NCI-H128 (cell line): Measurements from ENCODE around the gene CCAR1.
"Not testable (repeated sequence)": the region's sequence is repeated elsewhere in the genome, so short reads cannot be mapped to it uniquely, and the experiment has no call there.

ENCODE experiments used
- DNase-seq: peaks from one replicate; lab custom pipeline; 2025; ENCODE audit not compliant: unreplicated experiment; lab: John Stamatoyannopoulos, UW

CCAR1 gene

GRCh38 chr10:68720793-68721672, at the start of gene CCAR1:
CCAR1 (plus strand) TSS chr10:68721239; CDS start chr10:68722505, 1,266 bp downstream.
- DNase-seq, result peak; percentile 91

DNA sequence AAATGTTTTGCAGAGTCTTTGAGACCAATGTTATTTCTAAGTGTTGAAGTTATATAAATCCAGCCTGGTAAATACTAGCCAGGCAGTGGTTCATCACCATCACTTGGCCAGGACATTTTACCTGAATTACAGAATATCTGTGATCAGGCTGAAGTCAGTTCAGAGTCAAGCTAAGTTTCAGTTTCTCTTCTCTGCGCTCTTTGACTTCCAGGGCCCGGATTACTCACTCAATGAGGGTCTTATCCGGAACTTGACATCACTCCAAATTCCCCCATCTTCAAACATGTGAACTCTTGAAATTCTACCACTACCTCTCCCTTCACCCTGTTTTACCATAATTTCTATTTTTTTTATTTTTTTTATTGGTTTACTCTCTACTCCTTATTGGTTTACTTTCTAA, 36.6 kb upstream of the CCAR1 start:
- no peak for DNase-seq

DNA sequence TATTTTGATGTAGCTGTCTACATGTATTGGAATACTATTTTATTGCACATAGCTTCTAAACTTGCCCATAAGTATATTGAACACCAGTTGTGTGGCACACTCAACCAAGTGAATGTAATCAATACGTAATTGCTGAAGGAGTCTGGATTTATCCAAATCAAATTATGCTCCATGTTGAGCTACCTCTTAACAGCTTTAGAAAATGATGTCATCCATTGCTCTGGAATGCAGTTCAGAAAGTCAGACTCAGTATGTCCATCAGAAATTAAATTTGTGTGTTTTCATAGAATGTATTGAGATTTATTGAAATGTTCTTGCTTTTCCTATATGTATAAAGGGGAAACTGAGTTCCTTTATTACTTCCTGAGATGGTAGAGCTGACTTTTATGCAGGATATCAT, 25.0 kb upstream of the CCAR1 start:
- DNase-seq, result no peak

GRCh38 chr10:68697106-68697505, 23.9 kb upstream of the CCAR1 start:
- DNase-seq, result no peak

- no peak for DNase-seq
Measured at GRCh38 chr10:68700197-68700596, 20.8 kb upstream of the CCAR1 start.

DNA sequence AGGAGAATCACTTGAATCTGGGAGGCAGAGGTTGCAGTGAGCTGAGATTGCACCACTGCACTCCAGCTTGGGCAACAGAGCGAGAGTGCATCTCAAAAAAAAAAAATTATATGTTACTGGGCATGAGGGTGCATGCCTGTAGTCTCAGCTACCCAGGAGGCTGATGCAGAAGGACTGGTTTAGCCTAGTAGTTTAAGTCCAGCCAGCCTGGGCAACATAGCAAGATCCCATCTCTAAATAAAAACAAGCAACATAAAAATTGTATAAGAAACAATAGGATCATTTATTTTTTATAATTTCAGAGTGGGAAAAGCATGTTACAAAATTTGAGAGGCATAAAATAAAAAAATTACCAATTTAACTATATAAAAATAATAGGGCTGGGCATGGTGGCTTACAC, 15.5 kb upstream of the CCAR1 start:
- DNase-seq, result no peak

DNA sequence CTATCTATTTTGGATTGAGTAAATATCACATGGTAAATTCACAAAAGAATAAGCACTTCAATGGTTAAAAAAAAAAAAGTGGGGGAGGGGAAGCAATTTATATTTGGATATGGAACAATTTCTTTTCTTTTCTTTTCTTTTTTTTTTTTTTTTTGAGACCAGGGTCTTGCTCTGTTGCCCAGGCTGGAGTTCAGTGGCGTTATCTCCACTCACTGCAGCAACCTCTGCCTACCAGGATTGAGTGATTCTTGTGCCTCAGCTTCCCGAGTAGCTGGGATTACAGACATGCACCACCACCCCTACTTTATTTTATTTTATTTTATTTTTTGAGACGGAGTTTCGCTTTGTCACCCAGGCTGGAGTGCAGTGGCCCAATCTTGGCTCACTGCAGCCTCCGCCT, 12.1 kb upstream of the CCAR1 start:
- DNase-seq, result not testable (repeated sequence)

GRCh38 chr10:68713065-68713464, 8.0 kb upstream of the CCAR1 start:
- not testable (repeated sequence) for DNase-seq

DNA sequence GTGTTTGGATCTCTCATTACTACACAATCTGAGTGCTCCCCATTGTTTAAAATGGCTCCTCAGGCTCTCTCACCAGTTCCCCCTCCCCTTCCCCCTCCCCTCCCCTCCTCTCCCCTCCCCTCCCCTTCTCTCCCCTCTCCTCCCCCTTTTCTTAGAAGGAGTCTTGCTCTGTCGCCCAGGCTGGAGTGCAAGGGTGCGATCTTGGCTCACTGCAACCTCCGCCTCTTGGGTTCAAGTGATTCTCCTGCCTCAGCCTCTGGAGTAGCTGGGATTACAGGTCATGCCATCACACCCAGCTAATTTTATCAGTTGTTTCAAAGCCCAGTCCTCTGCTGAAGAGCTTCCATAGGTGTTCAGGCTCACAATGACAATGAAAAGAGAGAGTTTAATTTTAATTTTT, 3.6 kb upstream of the CCAR1 start:
- no peak for DNase-seq

DNA sequence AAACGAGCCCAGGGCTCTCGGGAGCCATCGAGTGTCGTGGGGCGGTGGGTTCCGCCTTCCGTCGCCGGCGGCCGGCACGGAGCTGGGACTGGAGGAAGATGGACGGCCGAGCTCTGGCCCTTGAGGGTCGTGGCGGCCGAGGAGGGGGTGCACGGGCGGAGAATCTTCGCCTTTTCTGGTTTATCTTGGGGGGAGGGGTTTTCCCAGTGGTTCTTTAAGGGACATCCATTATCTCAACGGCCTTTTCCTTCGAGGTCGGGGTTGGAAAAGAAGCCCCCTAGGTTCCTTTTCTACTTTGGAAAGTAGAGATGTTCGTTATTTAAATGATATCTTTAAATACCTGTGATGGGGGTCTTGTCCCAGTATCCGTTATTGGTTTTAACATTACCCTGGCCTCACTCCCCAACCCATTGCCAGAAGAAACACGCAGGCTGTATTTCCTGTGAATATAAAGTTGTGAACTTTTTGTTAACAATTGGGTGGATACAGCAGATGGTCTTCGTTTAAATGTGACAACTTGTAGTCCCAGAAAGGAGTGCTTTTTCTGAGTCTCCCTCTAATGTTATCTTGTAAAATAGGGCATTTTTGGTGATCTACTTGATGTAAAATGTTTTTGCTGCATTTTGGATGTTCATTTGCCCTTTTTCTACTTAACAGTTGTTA, 765 bp downstream of the CCAR1 start:
- no peak for DNase-seq

- no peak for DNase-seq
Measured at GRCh38 chr10:68725016-68725415, 4.0 kb downstream of the CCAR1 start.

DNA sequence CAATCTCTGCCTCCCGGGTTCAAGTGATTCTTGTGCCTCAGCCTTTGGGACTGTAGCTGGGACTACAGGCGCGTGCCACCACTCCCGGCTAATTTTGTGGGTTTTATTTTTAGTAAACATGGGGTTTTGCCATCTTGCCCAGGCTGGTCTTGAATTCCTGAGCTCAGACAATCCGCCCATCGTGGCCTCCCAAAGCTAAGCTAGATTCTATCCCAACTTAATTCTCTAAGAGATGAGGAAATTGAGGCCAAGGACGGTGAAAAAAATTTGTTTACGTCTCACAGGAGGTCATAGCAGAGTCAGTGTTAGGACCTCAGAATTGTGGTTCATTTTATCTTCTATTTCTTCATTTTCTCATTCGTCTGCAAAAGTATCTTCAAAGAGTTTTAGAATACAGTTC, 6.1 kb downstream of the CCAR1 start:
- DNase-seq, result no peak

GRCh38 chr10:68732651-68733050, 11.6 kb downstream of the CCAR1 start:
- no peak for DNase-seq

DNA sequence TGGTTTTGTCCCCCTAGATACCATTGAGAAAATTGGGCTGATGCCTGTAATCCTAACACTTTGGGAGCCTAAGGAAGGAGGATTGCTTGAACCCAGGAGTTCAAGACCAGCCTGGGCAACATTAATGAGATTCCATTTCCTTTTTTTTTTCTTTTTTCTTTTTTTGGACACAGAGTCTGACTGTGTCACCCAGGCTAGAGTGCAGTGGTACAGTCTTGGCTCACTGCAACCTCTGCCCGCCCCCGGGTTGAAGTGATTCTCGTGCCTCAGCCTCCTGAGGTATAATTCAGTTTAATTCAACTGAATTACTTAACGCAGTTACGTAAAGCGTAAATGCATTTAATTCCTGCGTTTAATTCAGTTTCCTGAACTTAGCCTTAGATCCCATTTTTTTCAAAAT, 13.3 kb downstream of the CCAR1 start:
- DNase-seq, result no peak

DNA sequence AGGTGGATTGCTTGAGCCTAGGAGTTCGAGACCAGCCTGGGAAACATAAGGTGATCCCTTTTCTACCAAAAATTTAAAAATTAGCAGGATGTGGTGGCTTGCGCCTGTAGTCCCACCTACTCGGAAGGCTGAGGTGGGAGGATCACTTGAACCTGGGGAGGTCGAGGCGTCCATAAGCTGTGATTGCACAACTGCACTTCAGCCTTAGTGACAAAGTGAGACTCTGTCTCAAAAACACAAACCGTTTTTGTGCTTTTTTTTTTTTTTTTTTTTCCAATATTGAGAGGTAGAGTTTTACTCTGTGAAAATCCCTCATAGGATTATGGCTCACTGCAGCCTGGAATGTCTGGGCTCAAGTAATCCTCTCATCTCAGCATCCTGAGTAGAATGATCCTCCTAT, 14.1 kb downstream of the CCAR1 start:
- DNase-seq, result no peak

DNA sequence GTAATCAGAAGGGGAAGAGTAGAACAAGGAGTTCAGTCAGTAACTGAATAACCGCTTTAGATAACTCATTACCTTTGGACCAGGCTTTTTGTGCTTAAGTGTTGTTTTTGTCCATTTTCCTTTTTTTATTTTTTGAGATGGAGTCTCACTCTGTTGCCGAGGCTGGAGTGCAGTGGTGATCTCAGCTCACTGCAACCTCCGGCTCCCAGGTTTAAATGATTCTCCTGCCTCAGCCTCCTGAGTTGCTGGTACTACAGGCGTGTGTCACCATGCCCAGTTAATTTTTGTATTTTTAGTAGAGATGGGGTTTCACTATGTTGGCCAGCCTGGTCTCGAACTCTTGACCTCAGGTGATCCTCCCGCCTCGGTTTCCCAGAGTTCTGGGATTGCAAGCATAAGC, 14.7 kb downstream of the CCAR1 start:
- not testable (repeated sequence) for DNase-seq

GRCh38 chr10:68740676-68741075, 19.6 kb downstream of the CCAR1 start:
- DNase-seq, result not testable (repeated sequence)

DNA sequence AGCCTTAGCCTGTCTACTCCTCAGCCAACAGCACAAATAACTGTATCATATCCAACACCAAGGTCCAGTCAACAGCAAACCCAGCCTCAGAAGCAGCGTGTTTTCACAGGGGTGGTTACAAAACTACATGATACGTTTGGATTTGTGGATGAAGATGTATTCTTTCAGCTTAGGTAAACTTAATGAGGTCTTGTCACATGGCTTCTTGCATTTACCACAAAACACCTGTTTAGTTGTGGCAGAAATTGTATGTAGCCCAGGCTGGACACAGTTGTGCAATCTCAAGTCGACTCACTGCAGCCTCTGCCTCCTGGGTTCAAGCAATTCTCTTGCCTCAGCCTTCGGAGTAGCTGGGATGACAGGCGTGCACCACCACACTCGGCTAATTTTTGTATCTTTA, 21.4 kb downstream of the CCAR1 start:
- DNase-seq, result no peak

- DNase-seq, result no peak
Measured at GRCh38 chr10:68752711-68753350, 31.8 kb downstream of the CCAR1 start.

DNA sequence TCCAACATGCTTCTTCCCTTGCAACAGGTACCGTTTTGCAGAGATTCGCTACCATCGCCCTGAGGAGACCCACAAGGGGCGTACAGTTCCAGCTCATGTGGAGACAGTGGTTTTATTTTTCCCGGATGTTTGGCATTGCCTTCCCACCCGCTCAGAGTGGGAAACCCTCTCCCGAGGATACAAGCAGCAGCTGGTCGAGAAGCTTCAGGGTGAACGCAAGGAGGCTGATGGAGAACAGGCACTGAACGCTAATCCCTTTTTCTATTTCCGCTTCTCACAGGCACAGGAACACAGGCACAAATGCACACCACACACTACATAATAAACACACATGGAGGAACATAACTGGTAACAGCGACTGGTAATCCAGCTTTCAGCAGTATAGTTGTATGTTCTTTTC, 35.2 kb downstream of the CCAR1 start:
- DNase-seq, result no peak

DNA sequence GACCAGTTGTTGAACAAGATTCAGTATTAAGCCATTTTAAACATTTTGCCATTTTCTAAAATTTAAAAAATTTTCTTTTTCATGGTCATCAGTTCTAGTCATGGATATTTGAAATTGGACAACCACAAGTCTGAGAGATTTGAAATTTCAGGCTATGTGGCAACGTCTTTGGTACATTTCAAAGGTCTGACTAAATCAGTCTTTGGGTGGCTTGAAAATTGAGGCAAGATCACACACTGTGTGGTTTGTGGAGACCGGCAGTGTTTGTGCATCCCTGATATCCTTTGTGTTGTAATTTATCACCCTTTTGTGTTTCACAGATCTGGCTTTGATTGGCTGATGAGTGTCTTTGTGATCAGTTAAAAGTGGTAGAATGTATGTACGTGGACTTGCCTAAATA, 35.7 kb downstream of the CCAR1 start:
- DNase-seq, result no peak
